HG02623 (cell line): ENCODE data around the gene TMPRSS11F.
"Not testable (repeated sequence)": the region's sequence is repeated elsewhere in the genome, so short reads cannot be mapped to it uniquely, and the experiment has no call there.

ENCODE experiments used
- ATAC-seq: cut with Tn5 transposase; IDR thresholded peaks from one replicate; pipeline ENCODE4 v1.9.1; 2021; ENCODE audit warnings: moderate library complexity; ENCODE audit not compliant: unreplicated experiment

TMPRSS11F gene

GRCh38 chr4:68129793-68130192 lies at the start of gene TMPRSS11F:
Gene TMPRSS11F (minus strand): TSS chr4:68129869. CDS start chr4:68129820, 49 bp downstream.
- ATAC-seq = no peak

GRCh38 chr4:68176904-68177303 lies 47.2 kb upstream of the TMPRSS11F start:
- no peak for ATAC-seq

GRCh38 chr4:68176500-68176899 lies 46.8 kb upstream of the TMPRSS11F start:
- ATAC-seq = no peak

GRCh38 chr4:68175562-68176155 lies 46.0 kb upstream of the TMPRSS11F start:
- ATAC-seq = no peak

GRCh38 chr4:68174389-68174788 lies 44.7 kb upstream of the TMPRSS11F start:
- ATAC-seq = not testable (repeated sequence)

- not testable (repeated sequence) for ATAC-seq
These were observed 42.5 kb upstream of the TMPRSS11F start for GRCh38 chr4:68172147-68172546.

GRCh38 chr4:68167706-68168105 lies 38.0 kb upstream of the TMPRSS11F start:
- ATAC-seq = no peak

- no peak for ATAC-seq
These were observed 37.5 kb upstream of the TMPRSS11F start for GRCh38 chr4:68167166-68167565.

GRCh38 chr4:68163754-68164153 lies 34.1 kb upstream of the TMPRSS11F start:
- no peak for ATAC-seq

- no peak for ATAC-seq
These were observed 32.5 kb upstream of the TMPRSS11F start for GRCh38 chr4:68162196-68162595.

- ATAC-seq = no peak
These were observed 22.7 kb upstream of the TMPRSS11F start for GRCh38 chr4:68152411-68152810.

- ATAC-seq = no peak
These were observed 19.4 kb upstream of the TMPRSS11F start for GRCh38 chr4:68148800-68149685.

- ATAC-seq = no peak
These were observed 17.4 kb upstream of the TMPRSS11F start for GRCh38 chr4:68147079-68147478.

GRCh38 chr4:68145261-68145660 lies 15.6 kb upstream of the TMPRSS11F start:
- ATAC-seq = no peak

- no peak for ATAC-seq
These were observed 12.2 kb upstream of the TMPRSS11F start for GRCh38 chr4:68141852-68142251.

- no peak for ATAC-seq
These were observed 2.7 kb upstream of the TMPRSS11F start for GRCh38 chr4:68132342-68132741.

- ATAC-seq = no peak
These were observed 5.4 kb downstream of the TMPRSS11F start for GRCh38 chr4:68124262-68124661.

GRCh38 chr4:68123525-68123924 lies 6.1 kb downstream of the TMPRSS11F start:
- ATAC-seq = no peak

- ATAC-seq = no peak
These were observed 9.7 kb downstream of the TMPRSS11F start for GRCh38 chr4:68119921-68120320.

- no peak for ATAC-seq
These were observed 19.2 kb downstream of the TMPRSS11F start for GRCh38 chr4:68110441-68110840.

GRCh38 chr4:68109868-68110267 lies 19.8 kb downstream of the TMPRSS11F start:
- no peak for ATAC-seq

GRCh38 chr4:68082758-68083157 lies 46.9 kb downstream of the TMPRSS11F start:
- ATAC-seq = no peak
